Neuronal stem cell (in vitro differentiated cells): Measurements from ENCODE around the gene RCAN3.
"Not testable (repeated sequence)": the region's sequence is repeated elsewhere in the genome, so short reads cannot be mapped to it uniquely, and the experiment has no call there.

ENCODE experiments used
- DNase-seq: peaks from one replicate; pipeline ENCODE4 v3.0.0-alpha.2; 2013; ENCODE audit warnings: low spot score
- H2AFZ ChIP-seq: one replicate; pipeline ENCODE4 v1.6.1; 2013; ENCODE audit warnings: mild to moderate bottlenecking, low read length, inconsistent platforms
- H2AK5ac ChIP-seq: 2 replicates; pipeline ENCODE4 v1.6.1; 2013; ENCODE audit warnings: low read depth, mild to moderate bottlenecking, inconsistent platforms, low read length, moderate library complexity, mixed read lengths
- H2BK120ac ChIP-seq: 2 replicates; pipeline ENCODE4 v1.6.1; 2013; ENCODE audit warnings: low read depth, mild to moderate bottlenecking, inconsistent platforms, low read length, moderate library complexity, mixed read lengths
- H2BK12ac ChIP-seq: one replicate; pipeline ENCODE4 v1.6.1; 2013; ENCODE audit warnings: low read length, inconsistent platforms
- H2BK15ac ChIP-seq: 2 replicates; pipeline ENCODE4 v1.6.1; 2013; ENCODE audit warnings: mild to moderate bottlenecking, low read length, inconsistent platforms, mixed read lengths
- H2BK5ac ChIP-seq: one replicate; pipeline ENCODE4 v1.6.1; 2013; ENCODE audit warnings: inconsistent platforms, mild to moderate bottlenecking, low read length, moderate library complexity
- H3K14ac ChIP-seq: one replicate; pipeline ENCODE4 v1.6.1; 2013; ENCODE audit warnings: low read length, inconsistent platforms
- H3K18ac ChIP-seq: 2 replicates; pipeline ENCODE4 v1.6.1; 2013; ENCODE audit warnings: low read length, inconsistent platforms
- H3K23ac ChIP-seq: 2 replicates; pipeline ENCODE4 v1.6.1; 2013; ENCODE audit warnings: low read depth, mild to moderate bottlenecking, mixed read lengths, low read length, inconsistent platforms; ENCODE audit not compliant: poor library complexity
- H3K27ac ChIP-seq: replicated peaks from 3 replicates; pipeline ENCODE4 v1.5.1; 2013; ENCODE audit warnings: low read length, inconsistent platforms
- H3K27me3 ChIP-seq, 3 experiments: 2 replicates each; pipeline ENCODE4 v1.6.1; 2013; ENCODE audit warnings: low read length in 3 of 3, mild to moderate bottlenecking in 2 of 3, inconsistent platforms in 1 of 3, low read depth in 1 of 3, mixed read lengths in 1 of 3, moderate library complexity in 1 of 3; ENCODE audit not compliant: control insufficient read depth in 3 of 3, insufficient read depth in 3 of 3
- H3K36me3 ChIP-seq, 2 donors: replicated peaks in 1 of 2; 2 replicates each; pipeline ENCODE4 v1.6.1; 2013; ENCODE audit warnings: low read length in 2 of 2; ENCODE audit not compliant: control insufficient read depth in 2 of 2, insufficient read depth in 2 of 2
- H3K4ac ChIP-seq: 2 replicates; pipeline ENCODE4 v1.6.1; 2013; ENCODE audit warnings: inconsistent platforms, mild to moderate bottlenecking, low read length, moderate library complexity
- H3K4me1 ChIP-seq, 2 donors: 1 replicate in 1 of 2; 2 replicates in 1 of 2; pipeline ENCODE4 v1.6.1; 2013; ENCODE audit warnings: low read length in 2 of 2, low read depth in 1 of 2; ENCODE audit not compliant: control insufficient read depth in 2 of 2, insufficient read depth in 1 of 2
- H3K4me2 ChIP-seq: one replicate; pipeline ENCODE4 v1.6.1; 2013; ENCODE audit warnings: mild to moderate bottlenecking, low read length, inconsistent platforms; ENCODE audit not compliant: insufficient read depth, poor library complexity, severe bottlenecking
- H3K4me3 ChIP-seq, 2 donors: 2 replicates each; pipeline ENCODE4 v1.5.1; 2013; ENCODE audit warnings: low read length in 2 of 2, mild to moderate bottlenecking in 2 of 2, inconsistent platforms in 1 of 2, moderate library complexity in 1 of 2
- H3K79me1 ChIP-seq: one replicate; pipeline ENCODE4 v1.6.1; 2013; ENCODE audit warnings: low read depth, mild to moderate bottlenecking, inconsistent platforms, low read length, moderate library complexity
- H3K9ac ChIP-seq: one replicate; pipeline ENCODE4 v1.6.1; 2013; ENCODE audit warnings: mild to moderate bottlenecking, low read depth, low read length, inconsistent platforms; ENCODE audit not compliant: poor library complexity
- H3K9me3 ChIP-seq, 2 donors: replicated peaks in 1 of 2; 2 replicates each; pipeline versions ENCODE3 to v1.6.1; 2013; ENCODE audit warnings: low read length in 2 of 2, mild to moderate bottlenecking in 2 of 2, inconsistent platforms in 1 of 2, low read depth in 1 of 2, mixed read lengths in 1 of 2, moderate library complexity in 1 of 2; ENCODE audit not compliant: control insufficient read depth in 2 of 2, insufficient read depth in 1 of 2
- H4K8ac ChIP-seq: one replicate; pipeline ENCODE4 v1.6.1; 2013; ENCODE audit warnings: low read depth, mild to moderate bottlenecking, inconsistent platforms, low read length, moderate library complexity
- H4K91ac ChIP-seq: one replicate; pipeline ENCODE4 v1.6.1; 2013; ENCODE audit warnings: low read length, low read depth, mild to moderate bottlenecking, inconsistent platforms; ENCODE audit not compliant: poor library complexity
- WGBS, 2 donors: extraction: QIAGEN DNeasy Blood & Tissue Kit; methylation state at CpG; one replicate each; pipeline ENCODE4 v1.1.7; 2013; ENCODE audit warnings: missing lambda C conversion rate in 2 of 2, mixed read lengths in 1 of 2; ENCODE audit not compliant: insufficient read length in 2 of 2, insufficient replicate concordance in 1 of 2; ENCODE audit errors: extremely low coverage in 2 of 2; 5-methylcytosine and 5-hydroxymethylcytosine counted together

The RCAN3 gene

DNA sequence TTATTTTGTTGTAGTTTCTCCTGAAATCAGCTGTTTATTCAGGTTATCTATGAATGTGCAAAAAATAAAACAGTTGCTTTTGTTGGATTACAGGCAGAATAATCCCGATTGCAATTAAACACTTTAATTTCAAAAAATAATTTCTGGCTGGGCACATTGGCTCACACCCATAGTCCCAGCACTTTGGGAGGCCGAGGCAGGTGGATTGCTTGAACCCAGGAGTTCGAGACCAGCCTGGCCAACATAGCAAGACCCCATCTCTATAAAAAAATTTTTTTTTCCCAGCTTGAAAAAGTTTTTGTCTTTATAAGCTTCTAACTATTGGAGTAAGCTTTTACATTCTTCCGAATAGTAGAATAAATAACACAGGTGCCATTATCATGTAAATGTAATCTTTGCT lies 15.3 kb downstream of the RCAN3 start:
- H2BK5ac ChIP-seq: no peak overlapping the region
- no peak overlapping the region for H2BK12ac ChIP-seq
- H2AK5ac ChIP-seq: no peak overlapping the region
- no peak overlapping the region for H3K14ac ChIP-seq
- H4K91ac ChIP-seq: no peak overlapping the region
- peaks cover 0 to 1% of the 10 kb centered on the region in 2 donors for H3K4me1 ChIP-seq
- no peak overlapping the region for H2AFZ ChIP-seq
- peaks cover 0 to 13% (median 0%) of the 10 kb centered on the region in 3 experiments for H3K27me3 ChIP-seq
- H3K23ac ChIP-seq: no peak overlapping the region
- no peak overlapping the region for H2BK120ac ChIP-seq
- H3K4ac ChIP-seq: no peak overlapping the region
- no peak overlapping the region for H3K4me3 ChIP-seq
- H2BK15ac ChIP-seq: no peak overlapping the region
- WGBS, 2 donors: no CpG with 5 or more reads among the region's 4 CpGs
- H3K9me3 ChIP-seq: no peaks in the 10 kb centered on the region
- H4K8ac ChIP-seq: no peak overlapping the region
- DNase-seq: no peak
- no peaks in the 10 kb centered on the region for H3K79me1 ChIP-seq
- H3K36me3 ChIP-seq: no peaks in the 10 kb centered on the region
- H3K4me2 ChIP-seq: no peak overlapping the region
- H3K9ac ChIP-seq: no peak overlapping the region
- no peak overlapping the region for H3K18ac ChIP-seq
- no peak overlapping the region for H3K27ac ChIP-seq

GRCh38 chr1:24520282-24520681 lies 17.6 kb downstream of the RCAN3 start:
- H3K4me2 ChIP-seq, H3K23ac ChIP-seq, H3K9me3 ChIP-seq, H3K4me1 ChIP-seq, H4K91ac ChIP-seq, H3K18ac ChIP-seq, H2AK5ac ChIP-seq, DNase-seq, H2BK120ac ChIP-seq, H3K27ac ChIP-seq, H4K8ac ChIP-seq, H2BK5ac ChIP-seq, H3K14ac ChIP-seq, H3K4ac ChIP-seq, H2AFZ ChIP-seq, H3K9ac ChIP-seq, H2BK12ac ChIP-seq, H2BK15ac ChIP-seq, H3K36me3 ChIP-seq, H3K4me3 ChIP-seq, H3K79me1 ChIP-seq: not testable (repeated sequence)
- WGBS, 2 donors: no CpG with 5 or more reads among the region's 5 CpGs
- H3K27me3 ChIP-seq: peaks cover 0 to 18% (median 0%) of the 10 kb centered on the region in 3 experiments

DNA sequence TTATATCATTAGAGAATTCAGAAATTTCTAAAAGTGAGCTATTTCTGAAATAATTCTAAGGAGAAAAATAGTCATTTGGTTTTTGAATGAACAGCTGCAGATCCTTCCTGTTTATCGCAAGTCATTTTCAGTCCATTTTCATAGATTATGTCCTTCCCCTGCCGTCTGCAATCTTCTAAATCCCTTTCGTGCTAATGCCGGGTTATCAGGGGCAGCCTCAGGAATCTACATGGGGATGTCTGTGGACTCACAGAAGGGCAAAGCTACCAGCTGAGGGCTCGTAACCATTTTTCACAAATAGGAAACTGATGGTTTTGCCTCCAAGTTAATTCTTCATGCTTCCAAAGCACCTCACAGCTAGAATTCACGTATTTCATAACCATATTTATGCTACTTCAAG lies 23.0 kb downstream of the RCAN3 start:
- WGBS, 2 donors: no CpG with 5 or more reads among the region's 6 CpGs

GRCh38 chr1:24526045-24526444 lies 23.4 kb downstream of the RCAN3 start:
- no peak for DNase-seq
- no CpG with 5 or more reads among the region's 7 CpGs for WGBS, 2 donors
- no peak overlapping the region for H3K4me2 ChIP-seq
- no peaks in the 10 kb centered on the region for H3K9me3 ChIP-seq
- no peak overlapping the region for H2AK5ac ChIP-seq
- no peak overlapping the region for H3K9ac ChIP-seq
- H2BK5ac ChIP-seq: no peak overlapping the region
- no peak overlapping the region for H2BK120ac ChIP-seq
- no peak overlapping the region for H3K18ac ChIP-seq
- H3K36me3 ChIP-seq: no peaks in the 10 kb centered on the region
- no peak overlapping the region for H2AFZ ChIP-seq
- H3K27ac ChIP-seq: no peak overlapping the region
- no peak overlapping the region for H3K4me3 ChIP-seq
- no peak overlapping the region for H2BK15ac ChIP-seq
- H3K23ac ChIP-seq: no peak overlapping the region
- no peak overlapping the region for H4K8ac ChIP-seq
- no peak overlapping the region for H4K91ac ChIP-seq
- no peaks in the 10 kb centered on the region for H3K4me1 ChIP-seq
- H3K27me3 ChIP-seq: peaks cover 0 to 12% (median 0%) of the 10 kb centered on the region in 3 experiments
- H3K79me1 ChIP-seq: no peaks in the 10 kb centered on the region
- no peak overlapping the region for H2BK12ac ChIP-seq
- no peak overlapping the region for H3K14ac ChIP-seq
- H3K4ac ChIP-seq: no peak overlapping the region

More for the DNA sequence above, 23.0 kb downstream of the RCAN3 start:
- no peak overlapping the region for H3K18ac ChIP-seq
- H2BK120ac ChIP-seq: no peak overlapping the region
- no peak overlapping the region for H3K4ac ChIP-seq
- no peak overlapping the region for H4K91ac ChIP-seq
- no peaks in the 10 kb centered on the region for H3K9me3 ChIP-seq
- H2AK5ac ChIP-seq: no peak overlapping the region
- no peak overlapping the region for H4K8ac ChIP-seq
- H3K14ac ChIP-seq: no peak overlapping the region
- no peaks in the 10 kb centered on the region for H3K36me3 ChIP-seq
- no peak overlapping the region for H2BK12ac ChIP-seq
- no peaks in the 10 kb centered on the region for H3K4me1 ChIP-seq
- no peak overlapping the region for H3K4me2 ChIP-seq
- no peak overlapping the region for H3K23ac ChIP-seq
- no peak overlapping the region for H3K4me3 ChIP-seq
- peaks cover 0 to 12% (median 0%) of the 10 kb centered on the region in 3 experiments for H3K27me3 ChIP-seq
- H2BK5ac ChIP-seq: no peak overlapping the region
- H3K9ac ChIP-seq: no peak overlapping the region
- H2AFZ ChIP-seq: no peak overlapping the region
- H3K79me1 ChIP-seq: no peaks in the 10 kb centered on the region
- H3K27ac ChIP-seq: no peak overlapping the region
- DNase-seq: no peak
- H2BK15ac ChIP-seq: no peak overlapping the region
